Measurements from ENCODE around the gene POLR3E. TPM values are rescaled to one million over a fixed set of nuclear protein-coding genes. Genes with fewer than 3 reads are reported as not detected.

POLR3E gene
- total RNA-seq, 1 donor = 19.2 TPM

DNA sequence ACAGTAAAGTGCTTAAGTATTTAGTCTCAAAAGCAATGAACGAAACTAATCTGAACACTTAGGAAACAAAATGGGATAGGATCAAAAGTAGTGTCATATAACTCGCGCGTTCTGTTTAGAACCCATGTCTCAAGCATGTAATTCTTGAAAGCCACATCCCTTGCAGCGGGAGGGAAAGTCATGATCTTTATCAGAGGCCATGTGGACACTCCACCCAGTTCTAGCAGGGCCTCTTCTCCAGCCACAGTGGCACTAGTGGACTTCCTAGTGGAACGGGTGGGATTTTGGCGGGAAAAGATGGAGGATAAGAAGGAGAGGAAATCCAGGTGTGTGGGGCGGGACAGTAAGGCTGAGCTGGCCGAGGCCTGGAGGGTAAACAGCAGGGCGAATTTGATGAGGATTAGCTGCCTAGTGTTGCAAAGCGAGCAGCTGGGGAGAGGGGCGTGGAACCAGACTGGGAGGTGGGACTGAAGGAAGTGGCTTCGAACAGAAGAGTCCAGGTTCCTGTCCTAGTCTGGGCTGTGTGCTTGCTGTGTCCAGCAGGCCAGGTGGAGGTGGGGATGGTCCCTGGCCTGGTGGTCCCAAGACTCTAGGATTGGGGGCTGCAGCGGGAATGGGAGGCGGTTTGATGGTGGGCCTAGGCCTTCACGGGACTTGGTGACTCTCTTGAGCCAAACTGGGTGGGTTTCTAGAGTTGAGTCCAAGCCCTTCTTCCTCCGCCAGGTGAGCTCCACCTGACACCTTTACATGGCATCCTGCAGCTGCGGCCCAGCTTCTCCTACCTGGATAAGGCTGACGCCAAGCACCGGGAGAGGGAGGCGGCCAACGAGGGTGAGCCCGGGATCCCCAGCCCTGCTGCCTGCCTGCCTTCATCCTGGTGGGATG lies 15.9 kb downstream of the POLR3E start:
- H3K4me3 ChIP-seq (ENCODE audit: insufficient read depth, low read length) = no peak overlapping the region
- no peak overlapping the region for H3K4me2 ChIP-seq (ENCODE audit: insufficient read depth, low read length)
- H4K20me1 ChIP-seq (ENCODE audit: insufficient read depth, low read length) = no peaks in the 10 kb centered on the region
- H3K9me3 ChIP-seq (ENCODE audit: low read depth, low read length) = no peaks in the 10 kb centered on the region
- no peaks in the 10 kb centered on the region for H3K79me2 ChIP-seq (ENCODE audit: insufficient read depth, low read length)
- H3K36me3 ChIP-seq (ENCODE audit: insufficient read depth, low read length) = peaks cover 44% of the 10 kb centered on the region
- TF ChIP-seq, protein P1, sequence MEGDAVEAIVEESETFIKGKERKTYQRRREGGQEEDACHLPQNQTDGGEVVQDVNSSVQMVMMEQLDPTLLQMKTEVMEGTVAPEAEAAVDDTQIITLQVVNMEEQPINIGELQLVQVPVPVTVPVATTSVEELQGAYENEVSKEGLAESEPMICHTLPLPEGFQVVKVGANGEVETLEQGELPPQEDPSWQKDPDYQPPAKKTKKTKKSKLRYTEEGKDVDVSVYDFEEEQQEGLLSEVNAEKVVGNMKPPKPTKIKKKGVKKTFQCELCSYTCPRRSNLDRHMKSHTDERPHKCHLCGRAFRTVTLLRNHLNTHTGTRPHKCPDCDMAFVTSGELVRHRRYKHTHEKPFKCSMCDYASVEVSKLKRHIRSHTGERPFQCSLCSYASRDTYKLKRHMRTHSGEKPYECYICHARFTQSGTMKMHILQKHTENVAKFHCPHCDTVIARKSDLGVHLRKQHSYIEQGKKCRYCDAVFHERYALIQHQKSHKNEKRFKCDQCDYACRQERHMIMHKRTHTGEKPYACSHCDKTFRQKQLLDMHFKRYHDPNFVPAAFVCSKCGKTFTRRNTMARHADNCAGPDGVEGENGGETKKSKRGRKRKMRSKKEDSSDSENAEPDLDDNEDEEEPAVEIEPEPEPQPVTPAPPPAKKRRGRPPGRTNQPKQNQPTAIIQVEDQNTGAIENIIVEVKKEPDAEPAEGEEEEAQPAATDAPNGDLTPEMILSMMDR (IDR thresholded peaks at IDR 0.05; ENCODE audit: extremely low read depth, low read depth, low read length) = no peak
- H3K4me1 ChIP-seq (ENCODE audit: insufficient read depth, low read length) = no peaks in the 10 kb centered on the region
- peak; percentile 70 for DNase-seq (ENCODE audit: insufficient read length, low spot score, missing footprints)
- H3K27ac ChIP-seq (ENCODE audit: low read depth, low read length) = no peak overlapping the region
- H3K27me3 ChIP-seq (ENCODE audit: insufficient read depth, low read length) = no peaks in the 10 kb centered on the region
- H2AFZ ChIP-seq (ENCODE audit: low read length) = no peak overlapping the region

DNA sequence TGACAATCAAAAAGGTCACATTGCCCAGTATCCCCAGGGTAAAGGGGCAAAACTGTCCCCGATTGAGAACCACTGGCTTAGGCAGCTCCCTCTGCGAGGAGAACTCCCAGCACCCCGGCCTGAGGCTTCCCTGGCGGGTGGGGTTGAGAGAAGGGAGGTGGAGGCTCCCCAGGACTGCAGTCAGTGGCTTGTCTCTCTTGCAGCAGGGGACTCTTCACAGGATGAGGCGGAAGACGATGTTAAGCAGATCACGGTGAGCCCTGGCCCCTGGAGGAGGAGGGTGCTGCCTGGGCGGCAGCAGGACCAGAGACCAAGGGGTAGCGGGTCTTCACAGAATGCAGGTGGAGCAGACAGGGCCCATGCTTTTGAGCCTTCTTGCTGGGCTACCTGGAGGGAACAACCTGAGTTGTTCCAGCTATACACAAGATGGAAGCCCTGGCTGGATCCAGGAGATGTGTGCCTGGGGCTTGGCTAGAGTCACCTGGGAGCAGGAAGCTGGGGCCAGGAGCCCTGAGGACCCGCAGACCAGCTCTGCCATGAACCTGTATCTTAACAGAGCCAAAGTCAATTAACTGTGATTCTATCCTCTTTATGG lies 16.8 kb downstream of the POLR3E start:
- Histone ChIP-seq H3K9me3 (ENCODE audit: low read depth, low read length) (no peaks in the 10 kb centered on the region), H4K20me1 (ENCODE audit: insufficient read depth, low read length) (no peaks in the 10 kb centered on the region), H3K4me3 (ENCODE audit: insufficient read depth, low read length) (no peak overlapping the region), H3K4me2 (ENCODE audit: insufficient read depth, low read length) (no peak overlapping the region), H3K79me2 (ENCODE audit: insufficient read depth, low read length) (no peaks in the 10 kb centered on the region), H3K27me3 (ENCODE audit: insufficient read depth, low read length) (no peaks in the 10 kb centered on the region), H3K4me1 (ENCODE audit: insufficient read depth, low read length) (no peaks in the 10 kb centered on the region), H3K27ac (ENCODE audit: low read depth, low read length) (no peak overlapping the region), H3K36me3 (ENCODE audit: insufficient read depth, low read length) (peaks cover 44% of the 10 kb centered on the region), H2AFZ (ENCODE audit: low read length) (no peak overlapping the region)
- no peak for DNase-seq (ENCODE audit: insufficient read length, low spot score, missing footprints)
- TF ChIP-seq, protein P1 (IDR thresholded peaks at IDR 0.05; ENCODE audit: extremely low read depth, low read depth, low read length) = no peak

DNA sequence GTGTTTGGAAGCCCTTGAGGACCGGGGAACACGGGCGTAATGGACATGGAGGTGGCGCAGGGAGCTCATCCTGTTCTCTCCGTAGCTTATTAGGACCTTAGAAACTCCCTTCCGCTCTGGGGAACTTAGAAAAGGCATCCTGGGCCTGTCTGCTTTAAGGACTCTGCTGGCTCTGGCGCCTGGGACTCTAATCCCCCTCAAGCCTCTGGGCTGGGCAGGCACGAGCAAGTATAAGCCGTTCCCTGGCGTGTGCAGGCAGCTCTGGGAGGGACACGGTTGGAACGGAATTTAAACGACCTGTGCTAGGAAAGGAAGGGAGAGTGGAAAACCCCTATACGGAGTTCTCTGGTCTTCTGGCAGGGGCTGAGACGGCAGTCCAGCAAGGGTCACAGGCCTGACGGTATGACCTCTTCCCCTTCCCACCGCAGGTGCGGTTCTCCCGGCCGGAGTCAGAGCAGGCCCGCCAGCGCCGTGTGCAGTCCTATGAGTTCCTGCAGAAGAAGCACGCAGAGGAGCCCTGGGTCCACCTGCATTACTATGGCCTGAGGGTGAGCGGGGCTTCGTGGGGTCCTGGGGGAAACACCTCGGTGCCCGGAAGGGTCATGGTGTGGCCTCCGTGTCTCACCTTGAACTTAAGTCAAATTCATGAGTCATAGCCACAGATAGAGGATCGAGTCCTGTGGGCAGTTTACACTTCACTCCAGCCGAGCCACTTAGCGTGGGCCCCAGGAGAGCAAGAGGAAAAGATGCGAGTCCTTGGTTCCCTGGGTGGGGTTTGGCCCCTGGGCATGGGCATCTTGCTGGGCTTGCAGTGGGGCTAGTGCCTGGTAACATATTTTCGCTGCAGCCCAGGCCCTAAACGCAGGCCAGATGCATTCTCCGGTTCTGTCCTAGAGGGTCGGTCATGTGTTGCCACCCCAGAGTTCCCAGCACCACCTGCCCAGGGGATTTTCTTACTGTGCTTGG lies 17.7 kb downstream of the POLR3E start:
- H2AFZ ChIP-seq (ENCODE audit: low read length) = no peak overlapping the region
- TF ChIP-seq, protein P1 (IDR thresholded peaks at IDR 0.05; ENCODE audit: extremely low read depth, low read depth, low read length) = no peak
- H3K36me3 ChIP-seq (ENCODE audit: insufficient read depth, low read length) = peaks cover 41% of the 10 kb centered on the region
- no peak overlapping the region for H3K4me2 ChIP-seq (ENCODE audit: insufficient read depth, low read length)
- no peak overlapping the region for H3K27ac ChIP-seq (ENCODE audit: low read depth, low read length)
- H3K79me2 ChIP-seq (ENCODE audit: insufficient read depth, low read length) = no peaks in the 10 kb centered on the region
- H3K9me3 ChIP-seq (ENCODE audit: low read depth, low read length) = no peaks in the 10 kb centered on the region
- DNase-seq (ENCODE audit: insufficient read length, low spot score, missing footprints) = no peak
- H3K4me3 ChIP-seq (ENCODE audit: insufficient read depth, low read length) = no peak overlapping the region
- H3K4me1 ChIP-seq (ENCODE audit: insufficient read depth, low read length) = no peaks in the 10 kb centered on the region
- no peaks in the 10 kb centered on the region for H4K20me1 ChIP-seq (ENCODE audit: insufficient read depth, low read length)
- no peaks in the 10 kb centered on the region for H3K27me3 ChIP-seq (ENCODE audit: insufficient read depth, low read length)

All from osteoblast (primary cell).